HPDE6-E6E7 (cell line): ENCODE measurements around the gene CLEC2L.

Experiments used
- DNase-seq: peaks from one replicate; pipeline ENCODE4 v3.0.0; 2011; ENCODE audit warnings: missing footprints; ENCODE audit errors: extremely low spot score

CLEC2L gene

DNA sequence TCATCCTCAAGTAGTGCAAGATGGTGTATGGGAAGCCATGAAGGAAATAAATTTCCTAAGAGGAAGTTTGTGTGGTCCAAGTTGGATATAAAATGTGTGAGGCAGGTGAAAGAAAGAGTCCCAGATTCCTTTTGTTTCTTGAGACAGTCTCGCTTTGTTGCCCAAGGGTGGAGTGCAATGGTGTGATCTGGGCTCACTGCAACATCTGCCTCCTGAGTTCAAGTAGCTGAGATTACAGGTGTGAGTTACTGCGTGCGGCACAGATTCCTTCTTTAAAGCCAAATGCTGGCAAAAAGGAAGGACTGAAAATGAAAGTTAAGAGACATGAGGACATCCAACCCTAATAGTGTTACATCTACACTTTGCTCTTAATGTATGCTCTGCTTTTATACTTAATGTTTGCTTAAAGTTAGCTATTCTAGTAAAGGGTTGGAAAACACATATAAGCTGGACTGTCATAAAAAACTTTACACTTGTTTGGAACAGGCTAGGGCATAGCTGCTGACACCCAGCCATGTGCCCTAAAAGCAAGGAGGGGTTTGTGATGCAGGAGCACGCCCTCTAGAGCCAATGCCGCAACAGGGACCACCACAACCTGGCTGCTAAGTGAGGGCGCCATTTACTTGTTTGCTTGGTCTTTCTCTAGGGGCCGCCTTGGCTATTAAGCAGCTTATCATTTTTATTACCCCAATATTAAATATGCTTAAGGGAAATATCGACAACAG, 34.5 kb downstream of the CLEC2L start:
- DNase-seq = no peak

DNA sequence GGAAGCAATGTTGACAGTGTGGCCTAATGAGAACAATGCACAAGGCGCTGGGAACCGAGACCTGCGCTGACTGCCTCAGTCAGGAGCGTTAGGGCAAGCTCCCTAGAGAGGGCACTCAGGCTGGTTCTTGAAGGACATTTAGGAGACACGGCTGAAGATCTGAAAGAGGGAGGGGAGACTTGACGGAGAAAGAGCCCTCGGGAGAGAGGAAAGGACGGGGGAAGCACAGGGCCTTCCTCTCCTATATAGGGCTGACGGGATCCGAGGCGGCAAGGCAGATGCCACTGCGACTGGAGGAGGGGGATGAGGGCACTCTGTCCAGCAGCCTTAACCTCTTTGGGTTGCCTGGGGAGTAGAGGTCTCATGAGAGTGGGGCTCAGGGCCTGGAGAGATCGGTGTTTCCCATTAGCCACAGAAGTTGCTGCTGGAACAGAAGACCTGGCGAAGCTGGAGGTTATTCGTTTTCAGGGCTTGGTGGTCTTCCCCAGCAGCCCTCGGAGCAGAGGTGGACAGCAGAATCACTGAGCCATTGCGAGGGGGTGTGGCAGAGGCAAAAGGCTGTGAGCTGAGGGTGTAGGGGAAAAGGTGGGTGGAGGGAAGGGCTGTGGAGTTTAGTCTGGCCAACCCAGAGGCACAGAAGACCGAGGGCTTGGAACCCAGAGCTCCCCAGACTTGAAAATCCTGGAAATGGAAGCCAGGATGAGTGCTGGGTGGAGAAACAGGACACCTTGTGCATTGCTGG, 36.0 kb downstream of the CLEC2L start:
- DNase-seq = no peak

DNA sequence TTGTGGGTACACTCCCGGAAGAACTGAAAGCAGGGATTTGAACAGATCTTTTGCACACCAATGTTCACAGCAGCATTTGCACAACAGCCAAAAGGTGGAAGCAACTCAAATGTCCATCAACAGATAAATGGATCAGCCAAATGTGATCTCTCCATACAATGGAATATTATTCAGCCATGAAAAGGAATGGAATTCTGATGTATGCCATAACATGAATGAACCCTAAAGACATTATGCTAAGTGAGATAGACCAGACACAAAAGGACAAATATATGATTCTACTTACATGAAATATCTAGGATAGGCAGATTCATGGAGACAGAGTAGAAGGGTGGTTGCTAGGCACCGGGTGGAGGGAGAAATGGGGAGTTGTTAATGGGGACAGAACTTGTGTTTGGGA, 36.7 kb downstream of the CLEC2L start:
- no peak for DNase-seq

GRCh38 chr7:139560678-139561077, 37.2 kb downstream of the CLEC2L start:
- DNase-seq = no peak

DNA sequence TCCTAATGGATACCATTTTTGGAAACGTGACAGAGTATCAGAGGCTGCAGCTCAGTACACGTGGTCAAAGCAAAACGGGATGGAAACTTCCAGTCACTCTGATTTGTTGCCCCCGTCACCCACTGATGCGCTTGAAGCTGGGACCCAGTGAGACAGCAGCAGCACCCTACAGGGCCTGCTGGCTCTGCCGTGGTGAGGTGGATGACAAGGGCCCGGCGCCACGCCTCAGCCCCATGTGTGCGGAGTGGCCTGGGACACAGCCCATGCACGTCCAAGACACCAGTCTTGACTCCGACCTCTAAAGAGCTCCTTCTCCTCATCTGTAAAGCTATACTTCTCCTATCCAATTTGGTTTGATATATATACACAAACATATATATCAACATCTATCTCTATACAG, 39.0 kb downstream of the CLEC2L start:
- no peak for DNase-seq

GRCh38 chr7:139562961-139563565, 39.6 kb downstream of the CLEC2L start:
- DNase-seq = no peak

GRCh38 chr7:139563856-139564255, 40.4 kb downstream of the CLEC2L start:
- no peak for DNase-seq

- DNase-seq = no peak
Measured at GRCh38 chr7:139566075-139566474, 42.6 kb downstream of the CLEC2L start.

DNA sequence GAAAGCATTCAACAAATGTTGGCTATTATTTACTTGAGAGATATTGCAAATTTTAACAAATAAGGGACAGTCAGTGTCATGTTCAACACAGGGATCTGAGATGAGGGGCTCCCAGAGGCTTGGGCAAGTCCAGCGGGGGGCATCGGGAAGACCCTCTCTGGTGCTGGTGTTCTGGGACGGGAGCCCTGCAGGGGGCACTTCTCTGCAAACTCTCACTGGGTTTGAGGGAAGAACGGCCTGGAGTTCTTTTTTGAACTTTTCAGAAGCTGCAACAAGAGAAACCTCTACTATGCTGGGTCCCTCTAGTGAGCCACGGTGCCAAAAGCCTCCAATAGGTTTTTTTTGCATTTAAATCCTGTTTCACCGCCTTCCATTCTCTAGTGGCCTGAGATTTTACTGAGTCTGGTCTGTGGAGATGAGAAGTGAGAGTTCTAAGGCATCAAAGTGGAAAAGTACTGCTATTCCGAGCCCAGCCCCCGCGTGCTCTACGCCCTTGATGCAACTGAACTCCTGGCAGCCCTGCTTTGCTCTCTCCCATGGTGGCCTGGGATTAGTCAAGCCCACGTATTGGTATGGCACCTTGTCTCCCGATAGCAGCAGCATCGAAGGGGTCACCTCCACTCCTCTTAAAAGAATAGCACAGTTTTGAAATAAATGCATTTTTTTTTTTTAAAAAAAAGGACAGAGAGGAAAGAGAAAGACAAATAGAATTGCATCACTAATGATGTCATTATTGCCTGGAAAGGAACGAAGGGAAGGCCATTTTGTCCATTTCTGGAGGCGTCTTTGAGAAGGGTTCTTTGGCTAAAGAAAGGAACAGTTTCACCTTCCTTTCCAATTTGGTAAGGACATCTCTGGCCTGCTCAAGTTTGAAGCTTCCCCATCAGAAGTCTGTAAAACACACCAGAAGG, 43.5 kb downstream of the CLEC2L start:
- no peak for DNase-seq

DNA sequence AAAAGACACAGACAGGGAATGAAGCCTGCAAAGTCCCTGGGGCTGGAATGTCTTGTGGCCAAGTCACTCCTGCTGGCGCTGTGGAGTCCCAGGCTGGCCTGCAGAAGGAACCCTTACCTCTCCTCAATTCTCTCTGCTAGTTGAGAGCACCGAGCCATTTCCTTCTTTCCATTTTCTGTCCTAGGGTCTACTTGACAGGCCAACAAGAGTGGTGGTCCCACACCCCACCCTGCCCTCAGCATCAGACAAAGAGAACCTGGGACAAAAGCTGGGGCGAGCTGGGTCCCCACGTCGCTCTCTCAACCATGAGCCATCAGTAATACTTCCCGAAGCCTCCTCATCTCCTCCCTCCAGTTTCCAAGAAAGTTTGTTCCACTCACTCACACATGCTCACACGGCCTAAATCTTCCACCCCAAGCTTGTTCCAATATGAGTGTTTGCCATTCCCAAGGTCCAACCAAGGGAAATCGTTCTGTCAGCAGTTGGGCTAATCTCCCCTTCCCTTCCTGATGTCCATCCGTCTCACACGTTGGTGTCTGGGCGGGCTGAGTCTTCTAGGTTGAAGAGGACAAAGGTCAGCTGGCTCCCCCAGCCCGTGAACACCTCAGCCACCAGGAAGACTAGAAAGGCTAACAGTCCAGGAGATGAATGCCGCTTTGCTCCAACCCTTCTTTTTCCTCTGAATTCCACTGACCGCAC, 44.3 kb downstream of the CLEC2L start:
- DNase-seq = no peak

- no peak for DNase-seq
Measured at GRCh38 chr7:139568346-139568675, 44.8 kb downstream of the CLEC2L start.

DNA sequence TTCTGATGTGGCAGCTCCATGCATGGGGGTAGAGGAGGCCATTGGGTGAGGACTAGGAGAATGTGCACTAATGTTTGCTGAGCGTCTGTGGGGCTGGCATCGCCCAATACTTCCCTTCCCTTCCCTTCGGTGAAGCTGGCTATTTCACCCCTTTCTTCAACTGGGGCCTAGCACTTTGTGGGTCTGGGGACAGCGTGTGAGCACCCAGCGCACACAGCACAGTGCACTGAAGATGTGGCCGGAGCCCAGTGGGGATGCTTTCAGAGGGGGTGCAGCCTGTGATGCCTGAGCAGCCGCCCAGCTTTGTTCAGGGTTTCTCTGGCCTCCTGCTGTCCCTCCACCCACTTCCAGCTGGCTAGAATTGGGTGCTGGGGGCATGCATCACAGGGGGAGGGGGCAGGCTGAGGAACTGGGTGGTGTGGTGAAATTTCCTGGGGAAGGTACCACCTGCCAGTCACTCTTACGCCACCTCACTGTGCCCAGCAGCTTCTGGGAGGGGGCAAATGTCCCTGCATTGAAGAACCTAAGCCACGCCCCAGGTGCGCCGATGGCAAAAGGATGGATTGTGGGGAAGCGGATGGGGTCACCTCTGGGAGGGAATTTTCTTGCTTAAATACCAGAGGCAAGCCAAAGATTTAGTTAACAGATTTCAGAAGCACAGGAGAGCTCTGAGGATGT, 45.5 kb downstream of the CLEC2L start:
- no peak for DNase-seq

DNA sequence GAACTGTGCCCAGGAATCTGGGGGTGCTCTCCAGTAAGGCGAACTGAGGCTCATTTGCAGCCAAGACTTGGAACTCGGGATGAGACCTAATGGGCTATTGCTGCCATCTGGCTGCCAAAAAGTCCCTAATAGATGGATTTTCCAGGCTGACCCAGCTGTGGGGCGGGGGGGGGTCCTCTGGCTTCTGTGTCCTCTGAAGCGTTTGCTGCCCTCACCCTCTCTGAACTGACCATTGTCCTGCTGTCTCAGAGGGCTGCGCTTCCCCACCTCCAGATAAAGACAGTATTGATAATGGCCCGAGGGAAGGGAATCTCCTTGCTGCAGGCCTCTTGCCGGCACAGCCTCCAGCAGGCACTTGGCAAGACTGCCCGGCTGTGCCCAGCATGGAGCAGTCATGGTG, 46.6 kb downstream of the CLEC2L start:
- DNase-seq = no peak

GRCh38 chr7:139570626-139571025, 47.1 kb downstream of the CLEC2L start:
- DNase-seq = no peak

DNA sequence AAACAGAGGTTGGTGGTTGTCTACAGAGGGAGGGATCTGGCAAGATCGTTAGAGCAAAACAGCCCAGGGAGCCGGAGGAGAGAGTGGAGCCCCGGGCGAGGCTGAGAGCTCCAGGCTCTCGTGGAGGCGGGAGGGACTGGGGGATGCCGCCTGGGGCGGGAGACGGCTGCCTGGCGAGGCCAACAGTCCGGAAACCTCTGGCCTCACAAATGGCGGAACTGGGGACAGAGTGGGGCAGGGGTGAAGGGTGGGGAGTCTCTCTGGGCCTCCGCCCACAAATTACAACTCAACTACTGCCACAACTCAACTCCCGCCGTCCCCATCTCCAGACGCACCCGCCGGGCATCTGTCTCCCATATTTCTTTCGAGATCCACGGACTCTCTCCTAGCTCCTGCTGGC, 47.7 kb downstream of the CLEC2L start:
- no peak for DNase-seq

DNA sequence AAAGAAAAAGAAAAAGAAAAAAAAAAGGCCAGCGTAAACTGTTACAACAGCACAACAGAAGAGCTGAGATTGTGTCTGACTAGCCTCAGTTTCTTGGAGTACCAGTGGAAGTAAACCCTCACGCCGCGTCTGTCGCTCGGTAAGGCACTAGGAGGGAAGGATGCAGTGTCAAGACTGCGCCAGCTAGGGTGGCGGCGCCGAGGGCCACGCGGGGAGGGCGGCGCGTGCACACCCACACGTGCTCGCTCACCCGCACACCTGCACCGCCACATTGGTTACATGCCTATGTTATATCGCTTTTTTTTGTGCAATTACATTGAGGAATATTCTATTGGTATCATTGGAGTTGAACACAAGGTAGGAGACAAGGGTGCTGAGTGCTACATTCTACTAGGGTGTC, 48.2 kb downstream of the CLEC2L start:
- no peak for DNase-seq

DNA sequence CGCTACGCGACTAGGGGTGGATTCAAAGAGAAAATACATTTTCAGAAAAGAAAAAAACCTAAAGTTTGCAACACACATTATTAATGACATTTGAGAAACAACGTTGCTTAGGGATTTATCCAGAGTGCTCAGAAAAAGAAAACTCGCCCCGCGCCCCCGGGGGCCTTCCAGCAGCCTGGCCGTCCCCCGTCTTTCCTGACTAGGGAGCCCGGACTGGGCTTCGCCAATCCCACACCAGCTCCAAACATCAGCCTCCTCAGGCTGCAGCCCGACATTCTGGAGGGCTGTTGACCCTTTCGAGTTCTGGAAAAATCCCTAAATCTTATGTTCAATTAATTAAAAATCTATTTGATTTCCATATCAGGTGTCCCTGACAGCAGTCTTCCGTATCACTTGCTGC, 48.6 kb downstream of the CLEC2L start:
- DNase-seq = no peak

DNA sequence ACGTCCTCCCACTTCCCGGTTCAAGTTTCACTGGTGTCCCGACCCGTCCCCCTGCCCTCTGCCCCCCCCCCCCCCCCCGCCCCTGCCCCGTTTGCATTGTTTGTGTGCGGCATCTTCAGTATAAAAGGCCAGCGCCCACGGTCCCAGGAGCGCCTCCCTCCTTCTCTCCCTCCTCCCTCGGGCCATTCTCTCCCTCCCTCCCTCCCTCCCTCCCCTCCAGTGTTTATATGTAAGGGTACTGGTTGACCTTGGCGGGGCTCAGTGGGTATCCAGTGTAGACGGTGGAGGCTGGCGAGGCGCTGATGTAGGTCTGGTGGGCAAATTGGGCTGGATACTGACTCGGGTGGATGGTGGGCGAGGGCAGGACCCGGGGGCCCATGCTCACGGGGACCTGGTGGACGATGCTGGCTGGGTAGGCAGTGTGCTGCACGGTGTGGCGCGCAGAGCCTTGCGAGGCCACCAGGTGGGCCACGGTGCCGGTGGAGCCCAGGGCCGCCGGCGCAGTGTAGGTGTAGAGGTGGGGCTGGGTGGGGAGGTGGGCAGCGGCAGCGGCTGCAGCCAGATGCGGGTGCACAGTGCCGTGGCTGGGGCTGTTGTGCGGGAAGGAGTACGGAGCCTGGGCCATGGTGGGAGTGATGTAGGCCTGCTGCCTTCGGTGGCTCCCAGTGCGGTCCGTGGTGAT, 49.4 kb downstream of the CLEC2L start:
- DNase-seq = no peak

- no peak for DNase-seq
Measured at GRCh38 chr7:139573871-139574270, 50.4 kb downstream of the CLEC2L start.

DNA sequence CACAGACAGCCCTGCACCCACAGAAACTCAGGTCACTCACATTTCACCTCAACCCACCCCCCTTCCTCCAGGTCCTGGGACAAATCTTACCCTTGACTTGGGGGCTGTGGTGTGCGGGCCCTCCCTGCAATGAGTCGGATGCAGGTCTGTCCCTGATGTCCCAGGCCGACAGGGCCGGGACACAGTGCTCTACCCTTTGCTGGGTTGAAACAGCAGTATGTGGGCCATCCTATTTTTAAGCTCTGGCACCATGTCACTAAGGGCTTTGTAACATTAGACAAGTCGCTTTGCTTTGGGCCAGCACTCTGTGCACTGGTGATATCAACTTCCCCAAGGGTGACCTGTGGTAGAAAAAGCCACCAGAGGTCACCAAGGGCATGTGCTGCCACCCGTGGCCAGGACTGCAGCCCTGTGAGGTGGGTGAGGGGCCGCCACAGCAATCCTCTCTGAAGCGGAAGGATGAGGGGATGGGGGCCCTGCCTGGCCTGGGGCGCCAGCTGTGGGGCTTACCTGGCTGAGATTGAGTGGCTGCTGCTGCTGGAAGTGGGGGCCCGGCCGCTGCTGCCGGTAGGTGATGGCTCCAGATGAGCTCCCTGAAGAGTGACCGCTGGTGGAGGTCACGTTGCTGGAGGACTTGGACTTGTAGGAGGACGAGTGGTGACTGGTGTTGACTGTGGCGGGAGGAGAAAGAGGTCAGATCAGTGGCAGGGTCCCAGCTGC, 51.3 kb downstream of the CLEC2L start:
- DNase-seq = no peak
